H1 (cell line): ENCODE results near the gene AOPEP. TPM values are rescaled to one million over a fixed set of nuclear protein-coding genes. Genes with fewer than 3 reads are reported as not detected.

ENCODE experiments used
- SIN3A ChIP-seq, 2 experiments: IDR thresholded peaks in 1 of 2; conservative IDR thresholded peaks in 1 of 2; 2 replicates each; pipeline ENCODE4 v1.6.1; 2011 to 2012; ENCODE audit warnings: low read length in 2 of 2, improper control_type of control experiment in 1 of 2, low read depth in 1 of 2, mild to moderate bottlenecking in 1 of 2
- polyA plus RNA-seq, 7 experiments: library from polyadenylated mRNA; depleted of rRNA in 3 of 7; stranded (reverse) in 5 of 7; unstranded in 2 of 7; fragments of >200 nt in 5 of 7; fragments of 200-250 nt in 2 of 7; gene quantifications; 1 replicate in 5 of 7; 2 replicates in 1 of 7; 4 replicates in 1 of 7; pipeline versions ENCODE4 v1.2.1 to v1.2.3, GENCODE V29; 2011 to 2013; ENCODE audit warnings: missing spikeins in 2 of 7, mixed read lengths in 2 of 7
- total RNA-seq: library from RNA; stranded (reverse); fragmentation: NEBNext Ultra II Directional; extraction: Animal tissue kit (Norgen Biotek cat#: 25700); gene quantifications from 2 replicates; pipeline ENCODE4 v1.2.1, GENCODE V29; 2021

Gene AOPEP
- total and polyA plus RNA-seq, 2 of the 8 experiments (the other 6 are each of a cell fraction or from before 2014, with no cell fraction given): 6.1 to 14.3 TPM

DNA sequence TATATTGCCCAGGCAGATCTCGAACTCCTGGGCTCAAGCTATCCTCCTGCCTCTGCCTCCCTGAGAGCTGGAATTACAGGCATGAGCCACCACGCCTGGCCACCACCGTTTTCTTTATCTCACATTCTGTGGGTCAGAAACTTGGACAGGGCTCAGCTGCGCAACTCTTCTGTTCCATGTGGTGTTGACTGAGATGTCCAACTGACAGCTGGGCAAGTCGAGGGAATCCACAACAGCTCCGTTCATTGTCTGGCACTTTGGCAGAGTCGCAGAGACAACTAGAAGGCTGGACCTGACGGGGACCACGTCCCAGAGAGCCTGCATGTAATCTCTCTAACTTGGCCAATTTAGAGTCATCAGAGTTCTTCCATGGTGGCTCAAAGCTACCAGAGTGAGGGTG lies 36.2 kb upstream of the AOPEP start (continued):
- no peak for TF ChIP-seq SIN3A (conservative IDR thresholded peaks at IDR 0.05 in 1 of 2, IDR thresholded peaks at IDR 0.05 in 1 of 2; ENCODE audit: low read depth in 1 of 2, low read length in 2 of 2)
